Measurements from ENCODE around the gene PER3.

GRCh38 chr1:7888248-7889081, 104.4 kb downstream of the PER3 start:
- TF ChIP-seq POLR2AphosphoS5 (IDR thresholded peaks at IDR 0.05) (no peak), POLR2A (IDR thresholded peaks at IDR 0.05) (no peak), CTCF (IDR thresholded peaks at IDR 0.05) (no peak)
